ENCODE data around the gene TENM3.

TENM3 gene

GRCh38 chr4:182533964-182534363 is 290.8 kb downstream of the TENM3 start:
- Histone ChIP-seq H4K20me1 (ENCODE audit: control insufficient read depth, insufficient read depth, low read depth, low read length) (no peaks in the 10 kb centered on the region), H3K4me1 (ENCODE audit: control insufficient read depth, low read length) (no peaks in the 10 kb centered on the region), H3K9me2 (replicated peaks; ENCODE audit: control insufficient read depth, low read length) (no peaks in the 10 kb centered on the region), H3K9me3 (ENCODE audit: control insufficient read depth, insufficient read depth, low read length) (no peaks in the 10 kb centered on the region), H3F3A (ENCODE audit: control insufficient read depth, insufficient read depth) (no peaks in the 10 kb centered on the region), H3K27me3 (ENCODE audit: control insufficient read depth, low read length) (no peaks in the 10 kb centered on the region), H3K4me2 (ENCODE audit: low read length) (no peak overlapping the region), H3K27ac (ENCODE audit: low read depth, low read length) (no peak overlapping the region), H3K79me2 (ENCODE audit: control insufficient read depth, low read length) (no peaks in the 10 kb centered on the region), H3K4me3 (ENCODE audit: low read length) (no peak overlapping the region), H3K36me3 (ENCODE audit: control insufficient read depth, low read length) (no peaks in the 10 kb centered on the region)
- TF ChIP-seq EZH2phosphoT487 (IDR thresholded peaks at IDR 0.05; ENCODE audit: borderline replicate concordance, low read length), result no peak
- TF ChIP-seq, protein P1, sequence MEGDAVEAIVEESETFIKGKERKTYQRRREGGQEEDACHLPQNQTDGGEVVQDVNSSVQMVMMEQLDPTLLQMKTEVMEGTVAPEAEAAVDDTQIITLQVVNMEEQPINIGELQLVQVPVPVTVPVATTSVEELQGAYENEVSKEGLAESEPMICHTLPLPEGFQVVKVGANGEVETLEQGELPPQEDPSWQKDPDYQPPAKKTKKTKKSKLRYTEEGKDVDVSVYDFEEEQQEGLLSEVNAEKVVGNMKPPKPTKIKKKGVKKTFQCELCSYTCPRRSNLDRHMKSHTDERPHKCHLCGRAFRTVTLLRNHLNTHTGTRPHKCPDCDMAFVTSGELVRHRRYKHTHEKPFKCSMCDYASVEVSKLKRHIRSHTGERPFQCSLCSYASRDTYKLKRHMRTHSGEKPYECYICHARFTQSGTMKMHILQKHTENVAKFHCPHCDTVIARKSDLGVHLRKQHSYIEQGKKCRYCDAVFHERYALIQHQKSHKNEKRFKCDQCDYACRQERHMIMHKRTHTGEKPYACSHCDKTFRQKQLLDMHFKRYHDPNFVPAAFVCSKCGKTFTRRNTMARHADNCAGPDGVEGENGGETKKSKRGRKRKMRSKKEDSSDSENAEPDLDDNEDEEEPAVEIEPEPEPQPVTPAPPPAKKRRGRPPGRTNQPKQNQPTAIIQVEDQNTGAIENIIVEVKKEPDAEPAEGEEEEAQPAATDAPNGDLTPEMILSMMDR (IDR thresholded peaks at IDR 0.05; ENCODE audit: low read depth, low read length, poor library complexity, severe bottlenecking), result no peak

- Histone ChIP-seq H3K27ac (ENCODE audit: low read depth, low read length) (no peak overlapping the region), H3K36me3 (ENCODE audit: control insufficient read depth, low read length) (no peaks in the 10 kb centered on the region), H3K9me3 (ENCODE audit: control insufficient read depth, insufficient read depth, low read length) (no peaks in the 10 kb centered on the region), H3K9me2 (replicated peaks; ENCODE audit: control insufficient read depth, low read length) (no peaks in the 10 kb centered on the region), H3K27me3 (ENCODE audit: control insufficient read depth, low read length) (no peaks in the 10 kb centered on the region), H3K4me2 (ENCODE audit: low read length) (no peak overlapping the region), H3K4me1 (ENCODE audit: control insufficient read depth, low read length) (no peaks in the 10 kb centered on the region), H3F3A (ENCODE audit: control insufficient read depth, insufficient read depth) (no peaks in the 10 kb centered on the region), H3K4me3 (ENCODE audit: low read length) (no peak overlapping the region), H3K79me2 (ENCODE audit: control insufficient read depth, low read length) (no peaks in the 10 kb centered on the region), H4K20me1 (ENCODE audit: control insufficient read depth, insufficient read depth, low read depth, low read length) (no peaks in the 10 kb centered on the region)
- TF ChIP-seq, protein P1 (IDR thresholded peaks at IDR 0.05; ENCODE audit: low read depth, low read length, poor library complexity, severe bottlenecking), result no peak
- no peak for TF ChIP-seq EZH2phosphoT487 (IDR thresholded peaks at IDR 0.05; ENCODE audit: borderline replicate concordance, low read length)
Measured at GRCh38 chr4:182536221-182536811, 293.1 kb downstream of the TENM3 start.

DNA sequence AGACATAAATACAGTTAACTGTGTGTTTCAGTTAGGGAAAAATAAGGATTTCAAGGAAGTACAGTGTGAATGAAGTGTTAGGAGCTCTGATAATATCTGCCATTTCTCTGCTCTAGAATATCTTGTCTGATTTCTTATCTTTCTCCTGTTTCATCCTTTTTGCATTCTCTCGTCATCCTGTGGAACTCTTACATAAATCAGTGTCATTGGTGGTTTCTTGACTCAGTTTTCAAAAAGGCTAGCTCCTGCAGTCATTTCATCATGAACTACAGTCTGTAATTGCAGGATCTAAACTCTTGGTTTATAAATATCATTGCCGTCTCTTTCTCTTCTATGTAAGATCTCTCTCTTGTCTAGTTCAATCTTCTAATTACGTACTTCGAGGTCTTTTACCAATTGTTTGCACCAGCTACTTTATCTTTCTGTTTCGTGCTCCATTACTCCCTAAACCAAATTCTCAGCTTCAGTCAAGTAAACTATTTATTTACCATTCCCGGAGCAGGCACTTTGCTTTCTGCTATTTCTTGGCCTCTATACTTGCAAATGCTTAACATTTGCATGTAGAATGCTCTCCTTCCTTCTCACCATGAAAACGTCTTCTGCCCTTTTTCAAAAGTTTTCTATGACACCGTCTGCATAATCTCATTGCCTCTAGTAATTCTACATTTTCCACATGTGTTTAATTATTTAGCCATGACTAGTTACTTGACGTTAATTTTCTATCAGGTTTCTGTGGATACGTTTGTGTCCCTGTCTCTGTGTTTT is 294.0 kb downstream of the TENM3 start:
- H3K4me3 ChIP-seq (ENCODE audit: low read length), result no peak overlapping the region
- TF ChIP-seq EZH2phosphoT487 (IDR thresholded peaks at IDR 0.05; ENCODE audit: borderline replicate concordance, low read length), result no peak
- TF ChIP-seq, protein P1 (IDR thresholded peaks at IDR 0.05; ENCODE audit: low read depth, low read length, poor library complexity, severe bottlenecking), result no peak
- no peaks in the 10 kb centered on the region for H3K9me2 ChIP-seq (replicated peaks; ENCODE audit: control insufficient read depth, low read length)
- H3K4me2 ChIP-seq (ENCODE audit: low read length), result no peak overlapping the region
- H3F3A ChIP-seq (ENCODE audit: control insufficient read depth, insufficient read depth), result no peaks in the 10 kb centered on the region
- no peaks in the 10 kb centered on the region for H3K36me3 ChIP-seq (ENCODE audit: control insufficient read depth, low read length)
- H3K4me1 ChIP-seq (ENCODE audit: control insufficient read depth, low read length), result no peaks in the 10 kb centered on the region
- no peaks in the 10 kb centered on the region for H3K27me3 ChIP-seq (ENCODE audit: control insufficient read depth, low read length)
- no peaks in the 10 kb centered on the region for H3K9me3 ChIP-seq (ENCODE audit: control insufficient read depth, insufficient read depth, low read length)
- no peaks in the 10 kb centered on the region for H3K79me2 ChIP-seq (ENCODE audit: control insufficient read depth, low read length)
- no peak overlapping the region for H3K27ac ChIP-seq (ENCODE audit: low read depth, low read length)
- H4K20me1 ChIP-seq (ENCODE audit: control insufficient read depth, insufficient read depth, low read depth, low read length), result no peaks in the 10 kb centered on the region
